NCI-H526 treated with DMSO at 0.1 percent for 48 hours (cell line): ENCODE measurements around the gene STX17.

Source experiments
- DNase-seq: peaks from one replicate; lab custom pipeline; 2025; lab: John Stamatoyannopoulos, UW

The STX17 gene

DNA sequence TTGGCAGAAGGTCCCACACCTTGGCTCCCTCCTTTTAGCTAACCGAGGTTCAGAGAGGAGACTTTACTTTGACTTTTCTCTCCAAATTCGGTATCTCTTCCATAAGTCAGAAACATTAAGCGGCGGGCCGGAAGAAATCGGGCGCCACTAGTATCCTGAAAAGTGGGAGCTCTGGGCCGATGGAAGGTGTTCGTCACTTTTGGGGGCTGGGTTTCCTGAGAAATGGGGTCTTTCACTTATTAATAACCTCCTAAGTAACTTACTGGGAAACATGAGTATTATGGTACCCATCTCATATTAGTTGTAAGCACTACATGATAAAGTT is 716 bp downstream of the STX17 start:
- DNase-seq = peak; percentile 4

DNA sequence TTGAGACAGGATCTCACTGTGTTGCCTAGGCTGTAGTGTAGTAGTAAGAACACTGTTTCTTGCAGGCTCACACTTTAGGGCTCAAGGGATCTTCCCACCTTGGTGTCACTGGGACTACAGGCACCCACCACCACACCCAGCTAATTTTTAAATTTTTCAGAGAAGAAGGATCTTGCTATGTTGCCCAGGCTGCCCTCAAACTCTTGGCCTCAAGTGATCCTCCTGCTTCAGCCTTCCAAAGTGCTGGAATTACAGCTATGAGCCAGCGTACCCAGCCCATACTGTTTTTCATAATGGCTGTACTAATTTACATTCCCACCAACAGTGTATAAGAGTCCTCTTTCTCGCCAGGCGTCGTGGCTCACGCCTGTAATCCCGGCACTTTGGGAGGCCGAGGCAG is 5.1 kb downstream of the STX17 start:
- DNase-seq = peak; percentile 4

DNA sequence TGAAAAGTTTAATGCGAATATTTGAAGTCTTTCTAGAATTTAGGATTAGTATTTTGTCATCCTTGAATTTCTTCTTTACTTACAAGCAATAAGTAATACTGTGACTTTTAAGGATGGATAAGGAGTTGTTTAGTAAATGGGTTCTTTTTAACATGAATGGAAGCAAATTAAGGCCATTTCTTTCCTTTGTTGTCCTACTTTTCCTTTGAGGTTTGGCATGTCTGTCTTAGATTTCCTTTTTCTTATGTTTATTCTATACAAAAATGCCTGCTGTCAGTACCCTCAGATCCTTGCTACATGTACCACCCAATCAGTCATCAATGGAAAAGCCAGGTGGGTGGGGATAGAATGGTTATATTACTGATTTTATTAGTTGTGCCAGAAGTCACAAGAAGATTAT is 10.2 kb downstream of the STX17 start:
- no peak for DNase-seq

DNA sequence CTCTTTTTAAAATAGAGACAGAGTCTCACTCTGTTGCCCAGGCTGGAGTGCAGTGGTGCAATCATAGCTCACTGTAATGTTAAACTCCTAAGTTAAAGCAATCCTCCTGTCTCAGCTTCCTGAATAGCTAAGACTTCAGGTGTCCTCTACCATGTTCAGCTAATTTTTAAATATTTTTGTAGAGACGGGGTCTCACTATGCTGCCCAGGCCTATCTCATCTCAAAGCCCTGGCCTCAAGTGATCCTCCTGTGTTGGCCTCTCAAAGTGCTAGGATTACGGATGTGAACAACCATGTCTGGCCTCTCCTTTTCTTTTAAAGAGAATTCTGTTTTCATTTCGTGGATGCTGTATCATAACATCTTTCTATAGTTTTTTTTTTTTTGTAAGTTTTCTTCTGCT is 11.7 kb downstream of the STX17 start:
- no peak for DNase-seq

DNA sequence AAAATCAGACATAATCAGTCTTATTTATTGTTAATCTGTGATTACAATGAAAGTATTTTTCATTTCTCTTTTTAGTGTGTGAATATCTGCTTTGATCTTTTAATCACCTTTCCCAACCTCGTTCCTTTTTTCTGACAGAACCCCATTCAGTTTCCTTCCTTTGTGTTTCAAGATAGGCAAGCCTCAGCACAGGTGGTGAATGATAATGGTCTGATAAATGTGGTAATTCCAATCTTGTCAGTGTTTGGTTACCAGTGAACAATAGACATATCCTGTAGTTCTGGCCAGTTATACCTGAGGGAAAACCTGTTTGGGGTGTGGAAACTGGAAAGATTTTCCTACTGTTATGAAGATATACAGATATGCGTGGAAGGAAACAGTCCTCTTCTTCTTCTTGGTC is 13.5 kb downstream of the STX17 start:
- DNase-seq = no peak

DNA sequence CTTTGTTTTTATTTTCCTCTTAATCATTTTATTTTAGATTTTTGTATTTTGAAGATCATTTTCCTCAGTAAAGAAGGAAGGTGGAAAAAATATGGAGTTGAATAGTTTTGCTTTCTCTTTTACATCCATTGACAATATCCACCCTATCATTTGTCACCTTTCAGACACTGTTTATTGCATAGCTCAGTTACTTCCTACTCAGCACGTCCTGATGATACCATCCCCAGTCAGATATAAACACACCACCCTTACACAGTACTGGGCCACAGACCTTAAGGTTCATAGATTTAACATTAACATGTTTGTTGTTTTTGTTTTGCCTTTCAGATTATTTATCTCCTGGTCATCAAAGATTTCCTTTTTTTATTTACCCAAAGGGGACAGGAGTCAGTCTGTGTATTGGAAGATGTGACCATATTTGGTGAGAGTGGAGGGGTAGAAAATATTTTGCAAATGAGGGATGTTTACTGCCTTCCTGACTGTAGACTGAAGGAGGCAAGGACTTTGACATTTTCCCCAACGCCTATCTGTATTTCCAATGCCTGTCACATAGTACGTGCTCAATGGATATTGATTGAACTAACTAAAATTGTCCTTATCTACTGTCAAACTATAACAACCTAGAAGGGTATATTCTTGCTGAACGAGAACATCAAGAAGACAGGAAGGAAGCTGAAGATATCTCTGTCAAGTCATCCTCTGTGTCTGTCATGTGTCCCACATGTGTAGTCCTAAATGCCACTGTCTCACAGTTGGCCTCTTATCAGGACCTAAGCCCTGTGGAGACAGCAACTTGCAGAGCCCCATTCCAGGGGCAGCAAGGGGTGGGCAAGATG is 15.6 kb downstream of the STX17 start:
- no peak for DNase-seq

DNA sequence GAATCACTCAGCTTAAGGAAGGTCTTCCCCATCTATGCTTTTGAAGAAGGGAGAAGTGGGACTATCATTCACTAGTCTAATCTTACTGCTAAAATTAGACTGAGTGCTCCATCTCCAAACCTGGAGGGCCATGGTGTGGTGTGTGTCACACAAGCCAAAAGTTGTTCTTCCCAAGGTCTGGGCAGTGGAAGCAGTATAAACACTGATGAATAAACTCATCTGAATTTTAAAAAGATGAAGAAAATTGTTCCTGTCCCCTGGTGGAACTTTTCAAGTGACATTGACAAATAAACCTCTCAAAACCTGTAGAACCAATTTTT is 16.2 kb downstream of the STX17 start:
- no peak for DNase-seq

DNA sequence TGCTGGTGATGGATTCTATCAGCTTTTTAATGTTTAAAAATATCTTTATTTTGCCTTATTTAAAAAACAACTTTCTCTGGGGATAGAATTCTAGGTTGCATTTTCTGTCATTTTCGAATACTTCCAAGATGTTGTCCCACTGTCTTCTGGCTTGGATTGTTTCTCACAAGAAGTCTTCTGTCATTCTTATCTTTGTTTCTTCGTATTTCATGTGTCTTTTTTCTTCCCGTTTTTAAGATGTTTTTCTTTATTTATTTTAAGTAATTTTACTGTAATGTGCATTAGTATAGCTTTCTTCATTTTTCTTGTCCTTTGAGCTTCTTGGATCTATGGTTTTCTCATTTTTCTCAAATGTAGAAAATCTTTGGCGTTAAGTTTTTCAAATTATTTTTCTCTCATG is 19.1 kb downstream of the STX17 start:
- no peak for DNase-seq

DNA sequence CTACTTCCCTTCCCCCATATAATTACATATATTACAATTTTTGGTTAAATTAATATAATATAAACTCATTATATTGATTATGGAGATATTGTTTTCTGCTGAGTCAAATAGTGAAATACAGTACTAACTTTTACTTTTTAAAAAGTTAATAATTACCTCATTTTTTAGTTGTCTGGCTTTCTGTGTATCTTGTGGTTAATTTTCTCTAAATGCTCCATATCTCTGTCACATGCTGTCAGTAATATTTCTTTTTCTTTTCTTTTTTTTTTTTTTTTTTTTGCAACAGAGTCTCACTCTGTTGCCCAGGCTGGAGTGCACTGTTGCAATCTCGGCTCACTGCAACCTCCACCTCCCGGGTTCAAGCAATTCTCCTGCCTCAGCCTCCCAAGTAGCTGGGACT is 23.2 kb downstream of the STX17 start:
- no peak for DNase-seq

DNA sequence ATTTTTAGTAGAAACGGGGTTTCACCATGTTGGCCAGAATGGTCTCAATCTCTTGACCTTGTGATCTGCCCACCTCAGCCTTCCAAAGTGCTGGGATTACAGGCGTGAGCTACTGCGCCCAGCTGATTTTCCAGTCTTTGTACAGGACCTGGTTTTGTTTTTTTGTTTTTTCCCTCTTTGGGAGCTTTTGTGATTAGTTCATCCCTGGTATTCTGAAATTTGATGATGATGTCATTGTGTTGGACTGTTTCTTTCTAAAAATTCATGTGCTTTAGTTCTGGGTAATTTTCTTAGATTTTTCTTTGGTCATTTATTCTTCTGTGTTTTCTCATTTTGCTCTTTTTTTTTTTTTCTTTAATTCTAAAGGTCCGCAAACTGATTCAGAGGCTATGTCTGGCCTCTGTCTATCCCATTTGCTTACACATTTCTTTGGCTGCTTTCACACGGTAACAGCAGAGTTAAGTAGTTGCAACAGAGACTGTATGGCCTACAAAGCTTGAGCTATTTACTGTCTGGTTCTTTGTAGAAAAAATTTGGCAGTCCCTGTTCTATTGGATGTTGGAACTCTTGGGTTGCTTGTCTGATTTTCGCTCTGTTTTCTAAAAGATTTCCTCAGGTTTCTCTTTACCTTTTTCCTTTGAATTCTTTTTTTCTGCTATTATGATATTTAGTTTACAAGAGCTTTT is 24.8 kb downstream of the STX17 start:
- DNase-seq = no peak

DNA sequence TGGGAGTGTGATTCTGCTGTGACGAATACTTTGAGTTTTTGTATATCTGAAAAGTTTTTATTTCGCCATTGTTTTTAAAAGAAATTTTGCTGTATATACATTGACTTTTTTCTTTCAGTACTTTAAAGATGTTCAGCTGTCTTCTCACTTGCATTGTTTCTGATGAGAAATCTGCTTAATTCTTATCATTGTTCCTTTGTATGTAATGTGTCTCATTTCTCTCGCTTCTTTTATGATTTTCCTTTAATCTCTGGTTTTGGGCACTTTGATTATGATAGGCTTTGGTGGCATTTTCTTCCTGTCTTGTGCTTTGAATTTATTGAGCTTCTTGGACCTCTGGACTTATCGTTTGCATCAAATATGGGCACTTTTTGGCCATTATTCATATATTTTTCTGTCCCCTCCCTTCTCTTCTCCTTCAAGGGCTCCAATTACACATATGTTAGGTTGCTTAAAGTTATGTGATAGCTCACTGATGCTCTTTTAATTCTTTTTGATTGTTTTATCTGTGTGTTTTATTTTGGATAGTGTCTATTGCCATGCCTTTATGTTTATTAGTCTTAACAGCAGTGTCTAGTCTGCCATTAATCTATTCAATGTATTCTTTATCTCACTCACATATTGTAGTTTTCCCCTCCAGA is 30.6 kb downstream of the STX17 start:
- no peak for DNase-seq

DNA sequence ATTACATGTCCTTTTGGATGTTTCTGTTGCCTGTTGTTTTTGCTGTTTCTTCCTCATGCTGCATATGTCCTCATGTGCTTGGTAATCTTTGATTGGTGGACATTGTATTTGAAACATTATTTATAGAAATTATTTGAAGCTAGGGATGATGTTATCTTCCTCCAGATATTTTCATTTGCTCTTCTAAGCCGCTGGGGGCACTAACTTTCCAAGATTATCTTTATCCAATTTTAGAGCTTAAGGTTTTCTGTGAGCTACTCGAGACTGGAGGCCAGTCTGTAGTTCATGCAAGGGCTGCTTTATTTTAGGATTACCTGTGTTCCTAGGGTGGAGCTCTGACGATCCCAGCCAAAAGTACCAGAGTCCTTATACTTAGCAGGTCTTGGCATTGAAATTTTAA is 40.9 kb downstream of the STX17 start:
- DNase-seq = no peak

DNA sequence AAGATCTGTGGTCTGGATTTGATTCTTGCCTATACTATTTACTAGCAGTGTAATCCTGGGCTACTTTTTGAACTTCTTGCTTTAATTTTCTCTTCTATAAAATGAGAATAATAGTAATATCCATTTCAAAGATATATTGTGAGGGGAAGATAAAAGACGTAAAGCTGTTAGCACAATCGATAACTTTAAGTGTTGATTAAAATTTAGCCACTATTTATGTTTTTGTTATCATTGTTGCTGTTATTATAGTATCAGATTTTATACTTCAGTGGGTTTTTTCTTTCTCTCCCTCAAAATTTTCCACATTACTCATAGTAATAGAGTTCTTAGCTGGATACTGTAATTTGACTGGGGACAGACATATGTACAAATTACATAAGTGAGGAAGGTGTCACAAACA is 42.0 kb downstream of the STX17 start:
- DNase-seq = no peak

DNA sequence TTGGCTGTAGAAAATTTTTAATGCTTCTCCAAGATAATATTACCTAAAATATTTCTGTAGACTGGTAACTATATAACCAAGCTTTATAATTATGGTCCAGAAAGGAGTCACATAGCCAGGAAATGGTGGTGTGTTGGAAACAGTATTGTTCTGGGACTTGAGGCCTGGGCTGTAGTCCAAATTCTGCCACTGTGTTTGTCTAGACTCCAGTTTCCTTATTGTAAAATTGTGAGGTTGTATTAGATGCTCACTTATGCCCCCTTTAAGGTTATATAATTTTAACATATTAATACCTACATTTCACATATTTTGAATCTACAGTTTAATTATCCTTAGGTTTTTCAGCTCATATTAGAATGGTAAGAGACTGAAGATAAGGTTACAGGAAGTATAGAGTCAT is 42.4 kb downstream of the STX17 start:
- DNase-seq = no peak

DNA sequence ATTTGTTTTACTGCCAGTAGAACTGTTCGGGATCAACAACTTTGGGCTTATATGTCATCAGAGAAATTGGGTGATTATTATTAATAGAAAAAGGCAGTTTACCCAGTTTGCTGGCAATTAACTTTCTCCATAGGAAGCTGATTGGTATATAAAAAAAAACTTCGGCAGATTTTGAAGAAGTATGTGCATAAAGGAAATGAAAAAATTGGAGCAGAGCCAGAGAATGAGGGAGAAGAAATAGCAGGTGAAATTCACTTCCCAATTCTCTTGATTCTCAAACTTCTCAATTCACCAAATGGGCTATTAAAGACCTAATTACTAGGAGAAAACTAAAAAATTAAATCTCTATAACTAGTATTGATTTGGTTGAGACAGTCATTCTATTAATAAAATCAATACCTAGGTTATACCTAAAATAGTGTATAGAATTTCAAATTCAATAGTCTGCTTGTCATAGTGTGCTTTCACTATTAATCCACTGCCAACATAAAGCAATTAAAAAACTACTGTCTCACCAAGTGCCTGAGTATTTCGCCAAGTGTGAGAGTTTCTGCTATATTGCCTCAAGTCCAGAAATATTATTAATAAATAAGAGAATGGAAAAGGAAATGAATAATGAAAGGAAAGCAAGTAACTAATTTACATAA is 47.5 kb downstream of the STX17 start:
- DNase-seq = no peak

DNA sequence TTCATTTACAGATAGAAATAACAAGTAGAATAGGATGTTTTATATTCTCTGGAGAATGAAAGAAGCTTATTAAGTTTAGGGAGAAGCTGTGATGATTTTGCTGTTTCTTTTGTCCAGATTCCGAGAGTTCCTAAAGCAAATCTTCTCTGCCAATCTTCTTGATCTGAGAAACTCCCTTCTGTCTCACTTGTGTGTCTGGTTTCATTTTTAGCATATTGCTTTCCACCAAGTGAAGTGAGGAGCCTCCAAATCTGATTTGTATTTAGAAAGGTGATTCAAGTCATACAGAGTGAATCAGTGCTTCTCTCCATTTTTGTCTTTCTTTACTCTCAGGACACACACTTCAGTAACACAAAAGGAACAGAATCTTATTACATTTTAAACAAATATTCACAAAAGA is 48.4 kb downstream of the STX17 start:
- no peak for DNase-seq

DNA sequence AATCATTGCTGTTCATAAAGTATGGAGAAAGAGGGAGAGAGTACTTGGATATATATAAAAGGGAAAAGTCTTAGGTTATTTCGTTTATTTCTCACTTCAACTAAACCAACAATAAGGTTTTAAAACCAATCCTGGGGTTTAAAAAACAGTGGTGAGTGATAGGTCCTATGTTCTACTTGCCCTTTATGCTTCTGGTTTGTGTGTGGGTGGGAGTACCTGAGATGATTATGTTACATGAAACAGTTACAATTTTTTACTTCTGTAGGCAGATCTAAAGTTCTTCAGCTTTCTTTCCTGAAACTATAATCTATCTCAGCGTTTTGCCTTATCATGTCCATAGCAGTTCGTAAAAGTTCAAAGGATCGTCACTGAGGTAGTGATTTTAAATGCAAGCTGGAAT is 49.2 kb downstream of the STX17 start:
- no peak for DNase-seq

DNA sequence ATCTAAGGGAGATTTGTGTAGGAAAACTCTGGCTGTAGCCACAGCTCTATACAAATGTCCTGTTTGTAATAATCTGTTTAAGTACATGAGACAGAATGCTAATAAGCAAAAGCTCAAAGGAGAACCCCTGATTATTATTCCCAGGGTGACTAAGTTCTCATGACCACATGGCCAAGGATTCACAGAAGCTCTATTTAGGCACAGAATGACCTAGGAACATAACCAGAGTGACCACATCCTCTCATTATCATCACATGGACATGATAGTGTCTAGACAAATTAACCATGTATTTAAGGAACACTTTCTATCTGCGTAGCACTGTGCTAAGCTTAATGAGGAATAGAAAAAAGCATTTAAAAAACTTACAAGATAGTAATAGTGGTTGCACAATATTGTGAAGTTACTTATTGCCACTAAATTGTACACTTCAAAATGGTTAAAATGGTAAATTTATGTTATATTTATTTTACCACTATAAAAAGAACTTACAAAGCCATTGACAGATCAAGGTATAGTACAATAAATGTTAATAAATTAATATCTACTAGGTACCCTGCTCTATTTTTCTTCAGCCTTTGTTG is 56.3 kb downstream of the STX17 start:
- DNase-seq = no peak

DNA sequence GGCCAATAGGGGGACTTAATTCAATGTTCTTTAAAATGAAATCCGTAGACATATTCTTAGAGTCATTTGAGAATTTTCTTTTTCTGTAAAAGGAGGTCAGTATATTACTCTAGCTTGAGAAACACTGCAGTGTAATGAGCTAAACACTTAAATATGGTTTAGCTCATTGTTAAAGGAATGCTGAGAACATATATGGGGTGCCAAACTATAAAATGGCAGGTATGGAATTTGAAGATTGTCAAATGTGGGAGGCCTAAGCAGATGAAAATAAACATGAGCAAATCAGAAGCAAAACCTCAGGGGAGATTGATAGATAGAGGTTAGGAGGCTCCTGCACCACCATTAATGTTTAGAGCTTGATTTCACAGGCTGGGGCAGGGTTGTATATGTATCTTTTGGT is 57.9 kb downstream of the STX17 start:
- DNase-seq = no peak

DNA sequence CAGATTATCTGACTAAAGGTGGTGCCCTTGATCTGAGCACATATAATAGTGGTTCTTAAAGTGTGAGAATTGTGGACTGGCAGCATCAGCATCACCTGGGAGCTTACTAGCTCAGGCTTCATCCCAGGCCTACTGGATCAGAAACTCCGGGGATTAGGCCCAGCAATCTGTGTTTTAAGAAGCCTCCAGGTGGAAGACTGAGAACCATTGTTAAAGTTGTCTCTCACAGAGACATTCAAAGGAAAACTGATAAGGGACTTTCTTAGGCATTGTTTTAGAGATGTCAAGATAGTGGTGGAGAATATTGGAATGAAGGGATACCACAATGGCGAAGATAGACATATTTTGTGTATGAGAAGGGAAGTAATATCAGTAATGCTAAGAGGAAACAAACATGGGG is 59.5 kb downstream of the STX17 start:
- no peak for DNase-seq

DNA sequence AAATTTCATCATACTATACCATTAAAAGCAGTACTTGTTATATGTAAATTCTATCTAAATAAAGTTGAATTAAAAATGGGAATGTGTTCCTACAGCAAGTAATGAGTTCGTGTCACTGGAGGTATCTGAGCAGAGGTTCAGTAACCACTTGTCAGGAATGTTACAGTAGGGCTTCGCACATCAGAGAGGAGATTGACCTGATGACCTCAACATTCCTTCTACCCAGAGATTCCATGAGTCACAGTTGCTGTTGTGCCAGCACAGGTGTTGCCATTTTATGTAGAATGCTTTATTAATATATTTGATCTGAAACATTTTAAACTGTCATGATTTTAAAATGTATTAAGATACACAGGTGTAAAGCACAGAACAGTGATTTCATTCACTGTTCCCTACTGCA is 60.3 kb downstream of the STX17 start:
- no peak for DNase-seq

DNA sequence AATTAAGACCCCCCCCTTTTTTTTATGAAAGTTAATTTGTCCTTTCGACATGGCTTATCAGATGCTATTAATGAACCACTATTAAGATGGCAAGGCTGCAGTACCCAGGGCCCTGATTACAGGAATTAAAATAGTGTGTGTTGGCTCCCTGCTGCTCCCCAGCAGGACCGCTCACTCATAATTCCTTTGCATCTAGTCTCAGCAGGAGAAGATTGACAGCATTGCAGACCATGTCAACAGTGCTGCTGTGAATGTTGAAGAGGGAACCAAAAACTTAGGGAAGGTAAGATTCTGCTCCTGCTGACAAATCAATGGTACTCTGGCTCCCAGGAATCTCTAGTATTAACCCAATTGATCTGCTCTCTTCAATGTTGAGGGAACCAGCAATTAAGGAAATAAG is 61.0 kb downstream of the STX17 start:
- DNase-seq = no peak

DNA sequence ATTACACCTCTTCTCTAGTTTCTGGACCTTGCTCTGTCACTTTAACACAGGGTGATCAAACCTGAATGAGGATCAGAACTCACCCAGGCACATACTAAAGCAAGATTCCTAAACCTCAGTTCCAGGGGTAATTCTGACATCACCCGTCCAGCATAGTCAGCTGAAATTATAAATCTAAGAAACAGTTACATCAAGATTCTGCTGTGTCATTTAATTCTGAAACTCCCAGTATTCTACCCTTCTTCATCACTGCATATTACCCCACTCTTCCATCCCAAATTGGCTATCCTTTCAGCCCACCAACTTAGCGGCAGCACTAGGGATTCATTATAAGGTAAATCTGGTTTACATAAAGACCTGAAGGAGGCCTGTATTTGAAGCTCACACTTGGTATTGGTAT is 64.0 kb downstream of the STX17 start:
- no peak for DNase-seq
